ENCODE measurements around the gene TRAF4.
"Not testable (repeated sequence)": the region's sequence is repeated elsewhere in the genome, so short reads cannot be mapped to it uniquely, and the experiment has no call there.

The TRAF4 gene

DNA sequence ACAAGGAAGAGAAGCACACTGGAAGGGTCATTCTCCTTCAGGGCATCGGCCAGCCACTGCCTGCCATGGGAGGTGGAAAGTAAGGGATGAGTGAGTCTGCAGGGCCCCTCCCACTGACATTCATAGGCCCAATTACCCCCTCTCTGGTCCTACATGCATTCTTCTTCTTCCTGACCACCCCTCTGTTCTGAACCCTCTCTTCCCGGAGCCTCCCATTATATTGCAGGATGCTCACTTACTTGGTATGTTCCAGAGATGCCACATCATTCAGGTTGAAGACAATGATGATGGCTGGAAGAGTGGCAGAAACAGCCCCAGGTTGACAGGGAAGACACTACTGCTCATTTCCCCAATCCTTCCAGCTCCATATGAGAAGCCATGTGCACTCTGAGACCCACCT is 28.6 kb upstream of the TRAF4 start:
- H3K4me3 ChIP-seq (ENCODE audit: low read length), result no peak overlapping the region
- TF ChIP-seq, protein P1, sequence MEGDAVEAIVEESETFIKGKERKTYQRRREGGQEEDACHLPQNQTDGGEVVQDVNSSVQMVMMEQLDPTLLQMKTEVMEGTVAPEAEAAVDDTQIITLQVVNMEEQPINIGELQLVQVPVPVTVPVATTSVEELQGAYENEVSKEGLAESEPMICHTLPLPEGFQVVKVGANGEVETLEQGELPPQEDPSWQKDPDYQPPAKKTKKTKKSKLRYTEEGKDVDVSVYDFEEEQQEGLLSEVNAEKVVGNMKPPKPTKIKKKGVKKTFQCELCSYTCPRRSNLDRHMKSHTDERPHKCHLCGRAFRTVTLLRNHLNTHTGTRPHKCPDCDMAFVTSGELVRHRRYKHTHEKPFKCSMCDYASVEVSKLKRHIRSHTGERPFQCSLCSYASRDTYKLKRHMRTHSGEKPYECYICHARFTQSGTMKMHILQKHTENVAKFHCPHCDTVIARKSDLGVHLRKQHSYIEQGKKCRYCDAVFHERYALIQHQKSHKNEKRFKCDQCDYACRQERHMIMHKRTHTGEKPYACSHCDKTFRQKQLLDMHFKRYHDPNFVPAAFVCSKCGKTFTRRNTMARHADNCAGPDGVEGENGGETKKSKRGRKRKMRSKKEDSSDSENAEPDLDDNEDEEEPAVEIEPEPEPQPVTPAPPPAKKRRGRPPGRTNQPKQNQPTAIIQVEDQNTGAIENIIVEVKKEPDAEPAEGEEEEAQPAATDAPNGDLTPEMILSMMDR (IDR thresholded peaks at IDR 0.05; ENCODE audit: insufficient read depth, low read depth, low read length, missing control alignments), result no peak
- DNase-seq (ENCODE audit: low read depth), result no peak

DNA sequence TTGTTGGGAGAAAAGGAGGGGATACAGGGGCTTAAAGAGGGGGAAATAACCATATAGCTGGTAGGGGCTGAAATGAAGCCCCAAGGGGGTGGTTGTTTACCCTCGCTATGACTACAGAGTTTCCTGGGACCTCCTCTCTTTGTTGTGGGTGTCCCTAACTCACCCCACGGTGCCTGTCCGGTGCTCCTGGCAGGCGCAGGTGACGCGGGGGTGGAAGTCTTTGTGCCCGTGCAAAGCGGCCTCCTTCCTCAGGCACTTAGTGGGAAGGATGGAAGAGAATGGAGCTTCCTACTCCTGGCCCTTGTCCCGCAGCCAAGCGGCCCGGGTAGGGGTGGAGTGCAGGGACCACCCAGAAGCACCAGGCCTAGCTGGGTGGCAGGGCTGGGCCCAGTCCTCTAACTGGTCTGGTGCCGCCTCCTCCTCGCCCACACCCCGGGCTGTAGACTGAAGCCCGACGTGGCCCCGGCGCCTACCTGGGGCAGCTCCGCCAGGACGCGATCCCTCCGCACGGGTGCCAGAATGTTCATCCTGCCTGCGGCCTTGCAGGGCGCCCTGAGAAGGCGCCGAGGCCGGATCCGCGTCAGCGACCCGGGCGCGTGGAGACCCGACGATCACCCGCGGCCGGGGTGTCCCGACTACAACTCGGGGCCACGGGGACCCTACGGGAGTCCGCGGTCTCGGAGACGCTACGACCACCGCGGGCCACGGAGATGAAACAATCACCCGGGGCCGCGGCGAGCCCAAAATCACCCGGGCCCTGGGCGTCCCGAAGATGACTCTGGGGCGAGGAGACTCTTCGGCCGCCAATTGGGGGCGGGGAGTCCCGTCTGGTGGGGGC is 26.9 kb upstream of the TRAF4 start:
- peak; percentile 44 for DNase-seq (ENCODE audit: low read depth)

DNA sequence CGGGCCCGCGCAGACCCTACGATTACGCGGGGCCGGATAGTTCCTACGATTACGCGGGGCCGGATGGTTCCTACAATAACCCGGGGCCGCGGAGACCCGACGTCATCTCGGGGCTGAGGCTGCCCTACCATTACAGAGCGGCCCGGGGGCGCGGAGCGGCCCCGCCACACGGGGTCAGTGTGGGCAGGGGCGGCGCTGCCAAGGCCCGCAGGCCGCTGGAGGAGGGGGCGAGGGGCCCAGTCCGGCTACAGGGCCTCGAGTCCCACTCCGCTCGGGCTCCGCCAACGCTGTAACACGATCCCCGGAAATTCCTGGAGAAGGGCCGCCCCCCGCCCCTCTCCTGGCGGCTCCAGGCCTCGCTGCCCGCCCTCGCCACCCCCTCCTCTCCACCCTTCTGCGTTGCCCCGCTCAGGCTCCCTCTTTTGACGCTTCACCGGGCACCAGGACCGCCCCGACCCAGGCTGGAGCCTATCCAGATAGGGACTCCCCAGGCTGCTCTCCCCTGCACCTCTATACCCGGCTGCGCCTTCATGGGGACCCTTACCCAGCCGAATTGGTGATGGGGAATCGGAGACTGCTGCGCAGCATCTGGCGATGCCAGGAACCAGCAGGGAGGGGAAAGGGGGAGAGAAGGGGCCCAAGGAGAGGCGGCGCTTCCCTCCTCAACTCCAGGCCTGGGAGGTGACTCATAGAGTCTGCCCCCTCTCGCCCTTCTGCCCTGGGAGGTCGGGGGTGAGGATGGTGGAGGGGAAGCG is 26.1 kb upstream of the TRAF4 start, which contains the start of gene RAB34:
RAB34 (minus strand) TSS at position 291 of the 755 bp plus-strand sequence. CDS start 602 bp downstream, outside the sequence.
- DNase-seq (ENCODE audit: low read depth), result peak; percentile 76
- H3K4me3 ChIP-seq (ENCODE audit: low read length), result peak within 1 kb of the TSS; percentile 99
- TF ChIP-seq, protein P1 (IDR thresholded peaks at IDR 0.05; ENCODE audit: insufficient read depth, low read depth, low read length, missing control alignments), result no peak

More for the DNA sequence above, 26.9 kb upstream of the TRAF4 start:
- peak overlapping the region; percentile 99 for H3K4me3 ChIP-seq (ENCODE audit: low read length)
- TF ChIP-seq, protein P1 (IDR thresholded peaks at IDR 0.05; ENCODE audit: insufficient read depth, low read depth, low read length, missing control alignments), result no peak

DNA sequence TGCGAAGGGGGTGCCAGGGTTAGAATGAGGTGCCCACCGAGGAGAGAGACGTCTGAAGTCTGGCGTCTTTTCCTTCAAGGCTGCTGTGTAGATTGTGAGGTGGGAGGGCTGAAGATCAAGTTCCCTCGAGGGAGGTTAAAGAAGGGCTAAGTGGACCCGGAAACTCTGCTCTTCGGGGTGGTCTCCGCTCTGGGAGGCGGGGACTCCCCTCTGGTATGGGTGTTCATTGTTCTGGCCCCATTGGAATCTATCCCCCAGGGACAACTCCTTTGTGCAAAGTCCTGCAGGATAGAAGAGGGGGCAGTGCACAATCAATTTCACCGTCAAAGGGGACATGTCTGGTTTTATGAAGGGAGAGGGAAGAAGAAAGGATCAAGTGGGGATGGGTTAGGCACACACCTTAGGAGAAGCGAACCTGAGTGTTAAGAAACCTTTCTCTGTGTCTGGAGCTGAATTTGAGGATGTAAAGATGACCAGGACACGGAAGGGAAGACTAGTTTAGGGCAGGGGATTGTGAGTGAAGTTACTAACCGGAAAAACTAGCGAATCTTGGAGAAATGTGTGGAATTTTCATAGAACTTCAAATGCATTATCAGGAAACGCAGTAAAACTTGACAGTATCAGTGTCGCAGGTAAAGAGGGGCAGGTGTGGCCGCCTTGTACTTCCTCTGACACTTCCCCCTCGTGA is 25.3 kb upstream of the TRAF4 start:
- no peak for DNase-seq (ENCODE audit: low read depth)
- TF ChIP-seq, protein P1 (IDR thresholded peaks at IDR 0.05; ENCODE audit: insufficient read depth, low read depth, low read length, missing control alignments), result no peak
- peak overlapping the region; percentile 99 for H3K4me3 ChIP-seq (ENCODE audit: low read length)

DNA sequence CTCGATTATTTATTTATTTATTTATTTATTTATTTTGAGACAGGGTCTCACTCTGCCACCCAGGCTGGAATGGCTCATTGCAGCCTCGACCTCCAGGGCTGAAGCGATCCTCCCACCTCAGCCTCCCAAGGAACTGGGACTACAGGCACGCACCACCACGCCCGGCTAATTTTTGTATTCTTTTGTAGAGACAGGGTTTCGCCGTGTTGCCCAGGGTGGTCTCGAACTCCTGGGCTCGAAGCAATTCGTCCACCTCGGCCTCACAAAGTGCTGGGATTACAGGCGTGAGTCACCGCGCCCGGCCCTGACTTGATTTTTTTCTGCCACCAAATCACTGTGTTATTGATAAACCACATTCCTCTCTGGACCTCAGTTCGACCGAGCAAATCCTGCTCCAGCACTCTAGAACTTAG is 24.8 kb upstream of the TRAF4 start:
- TF ChIP-seq, protein P1 (IDR thresholded peaks at IDR 0.05; ENCODE audit: insufficient read depth, low read depth, low read length, missing control alignments), result no peak
- peak overlapping the region; percentile 99 for H3K4me3 ChIP-seq (ENCODE audit: low read length)
- DNase-seq (ENCODE audit: low read depth), result no peak

DNA sequence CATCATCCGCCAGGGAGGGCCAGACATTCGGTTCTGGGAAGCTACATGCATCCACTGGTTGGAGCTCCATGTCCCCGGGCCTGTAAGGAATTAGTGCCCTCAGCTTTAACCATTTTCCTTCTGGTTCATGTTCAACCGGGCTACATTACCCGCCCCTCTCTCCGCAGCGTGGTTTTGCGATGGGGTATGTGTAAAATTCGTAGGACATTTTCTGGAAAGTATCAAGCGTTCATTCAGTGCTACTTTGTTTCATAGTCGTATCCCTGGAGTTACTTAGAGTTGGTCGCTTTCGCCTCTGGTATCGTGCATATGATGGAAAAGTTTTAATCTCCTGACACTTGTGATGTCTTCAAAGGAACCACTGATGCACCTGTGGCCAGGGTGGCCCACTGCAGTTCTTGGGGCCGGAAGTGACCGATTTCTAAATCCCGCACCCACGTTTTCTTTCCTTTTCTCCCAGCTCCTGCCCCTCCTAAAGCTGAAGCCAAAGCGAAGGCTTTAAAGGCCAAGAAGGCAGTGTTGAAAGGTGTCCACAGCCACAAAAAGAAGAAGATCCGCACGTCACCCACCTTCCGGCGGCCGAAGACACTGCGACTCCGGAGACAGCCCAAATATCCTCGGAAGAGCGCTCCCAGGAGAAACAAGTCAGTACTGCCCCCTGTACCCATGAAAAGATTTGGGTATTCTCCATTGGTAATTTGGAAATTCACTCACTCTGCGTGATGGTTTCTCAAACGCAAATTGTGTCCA is 23.4 kb upstream of the TRAF4 start:
- H3K4me3 ChIP-seq (ENCODE audit: low read length), result peak overlapping the region; percentile 99
- no peak for DNase-seq (ENCODE audit: low read depth)
- TF ChIP-seq, protein P1 (IDR thresholded peaks at IDR 0.05; ENCODE audit: insufficient read depth, low read depth, low read length, missing control alignments), result no peak

DNA sequence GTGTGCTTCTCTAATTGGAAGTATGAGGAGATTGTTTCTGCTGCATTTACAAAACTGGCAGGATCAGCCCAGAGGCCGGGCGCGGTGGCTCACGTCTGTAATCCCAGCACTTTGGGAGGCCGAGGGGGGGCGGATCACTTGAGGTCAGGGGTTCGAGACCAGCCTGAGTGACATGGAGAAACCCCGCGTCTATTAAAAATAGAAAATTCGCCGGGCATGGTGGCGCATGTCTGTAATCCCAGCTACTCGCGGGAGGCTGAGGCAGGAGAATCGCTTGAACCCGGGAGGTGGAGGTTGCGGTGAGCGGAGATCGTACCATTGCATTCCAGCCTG is 22.8 kb upstream of the TRAF4 start:
- DNase-seq (ENCODE audit: low read depth), result not testable (repeated sequence)

More for the DNA sequence above, 22.8 kb upstream of the TRAF4 start:
- H3K4me3 ChIP-seq (ENCODE audit: low read length), result peak overlapping the region; percentile 99

Data from epithelial cell of esophagus (primary cell).